Lower lobe of right lung (tissue), 2 donors: ENCODE results near the gene SIRT1. TPM values are rescaled to one million over a fixed set of nuclear protein-coding genes. Genes with fewer than 3 reads are reported as not detected.
"Not testable (repeated sequence)": the region's sequence is repeated elsewhere in the genome, so short reads cannot be mapped to it uniquely, and the experiment has no call there.

ENCODE experiments used
- ATAC-seq, 2 donors: fragments of 200-7000 bp; cut with Tn5 transposase; one replicate each; pipeline ENCODE4 v1.9.1; 2020 to 2022; ENCODE audit warnings: mild to moderate bottlenecking in 2 of 2, moderate library complexity in 2 of 2
- DNase-seq: peaks from one replicate; pipeline ENCODE4 v3.0.0-alpha.2; 2020
- H3K27ac ChIP-seq: fragments of 200-600 bp; one replicate; pipeline ENCODE4 v1.8.0; 2022
- H3K27me3 ChIP-seq: fragments of 200-600 bp; one replicate; pipeline ENCODE4 v1.8.0; 2022; ENCODE audit warnings: low read depth
- H3K36me3 ChIP-seq: fragments of 200-600 bp; one replicate; pipeline ENCODE4 v1.8.0; 2022; ENCODE audit warnings: mild to moderate bottlenecking
- H3K4me1 ChIP-seq: fragments of 200-600 bp; one replicate; pipeline ENCODE4 v1.8.0; 2022
- H3K4me3 ChIP-seq: fragments of 200-600 bp; one replicate; pipeline ENCODE4 v1.8.0; 2022; ENCODE audit warnings: mild to moderate bottlenecking
- H3K9me3 ChIP-seq: fragments of 200-600 bp; one replicate; pipeline ENCODE4 v1.8.0; 2022
- CTCF ChIP-seq: fragments of 200-600 bp; IDR thresholded peaks from one replicate; pipeline ENCODE4 v1.8.0; 2022; ENCODE audit warnings: antibody characterized with exemption, mild to moderate bottlenecking
- intact Hi-C: fragments of 100-400 bp; cut with DNase I; formaldehyde crosslinking; loops from one replicate; pipeline ENCODE4 v1.11.0; 2022
- total RNA-seq: library from RNA; stranded (reverse); fragmentation: NEBNext Ultra II Directional; extraction: Animal tissue kit (Norgen Biotek cat#: 25700); gene quantifications from one replicate; pipeline ENCODE4 v1.2.1, GENCODE V29; 2021
- donor health status: DM: no; HTN: yes; CAD: no; lungs with severe emphysema.

Gene SIRT1
- total RNA-seq, 1 donor from 2014 or later = 21.0 TPM

- no peak for TF ChIP-seq CTCF
- no peak for ATAC-seq
- intact Hi-C loops = no loop called here
These were observed 59.5 kb downstream of the SIRT1 start for GRCh38 chr10:67943917-67944316.

GRCh38 chr10:67955614-67956013 lies 71.2 kb downstream of the SIRT1 start:
- peaks cover 41% of the 10 kb centered on the region for H3K36me3 ChIP-seq
- no peaks in the 10 kb centered on the region for H3K27me3 ChIP-seq
- no peaks in the 10 kb centered on the region for H3K9me3 ChIP-seq
- H3K4me1 ChIP-seq = no peaks in the 10 kb centered on the region
- no peak for DNase-seq
- no peak for TF ChIP-seq CTCF
- intact Hi-C loops = no loop called here
- H3K4me3 ChIP-seq = no peak overlapping the region
- H3K27ac ChIP-seq = no peak overlapping the region
- no peak for ATAC-seq

More at GRCh38 chr10:67943917-67944316, 59.5 kb downstream of the SIRT1 start:
- Histone ChIP-seq H3K4me1 (no peaks in the 10 kb centered on the region), H3K27ac (no peak overlapping the region), H3K36me3 (peaks cover 68% of the 10 kb centered on the region), H3K27me3 (no peaks in the 10 kb centered on the region), H3K4me3 (no peak overlapping the region), H3K9me3 (no peaks in the 10 kb centered on the region)
- DNase-seq = no peak

GRCh38 chr10:67959839-67960476 lies 75.5 kb downstream of the SIRT1 start:
- no peak for DNase-seq
- peaks cover 29% of the 10 kb centered on the region for H3K36me3 ChIP-seq
- no peak overlapping the region for H3K27ac ChIP-seq
- ATAC-seq = no peak
- intact Hi-C loops = no loop called here
- H3K4me3 ChIP-seq = no peak overlapping the region
- H3K4me1 ChIP-seq = no peaks in the 10 kb centered on the region
- TF ChIP-seq CTCF = no peak
- H3K27me3 ChIP-seq = no peaks in the 10 kb centered on the region
- H3K9me3 ChIP-seq = no peaks in the 10 kb centered on the region

GRCh38 chr10:67965456-67965855 lies 81.0 kb downstream of the SIRT1 start:
- Histone ChIP-seq H3K4me3 (no peak overlapping the region), H3K27me3 (no peaks in the 10 kb centered on the region), H3K9me3 (peaks cover under 1% of the 10 kb centered on the region), H3K4me1 (peaks cover 4% of the 10 kb centered on the region), H3K36me3 (peaks cover 39% of the 10 kb centered on the region), H3K27ac (no peak overlapping the region)
- no peak for TF ChIP-seq CTCF
- ATAC-seq = no peak
- intact Hi-C loops = no loop called here
- no peak for DNase-seq

GRCh38 chr10:67966035-67966434 lies 81.6 kb downstream of the SIRT1 start:
- intact Hi-C loops = not testable (repeated sequence)

More at GRCh38 chr10:67966035-67966434, 81.6 kb downstream of the SIRT1 start:
- not testable (repeated sequence) for H3K4me3 ChIP-seq, H3K4me1 ChIP-seq, H3K27me3 ChIP-seq, H3K9me3 ChIP-seq, DNase-seq, H3K27ac ChIP-seq
- ATAC-seq = peak in 1 of 2 donors; percentile 51
- H3K36me3 ChIP-seq = peaks cover 33% of the 10 kb centered on the region

Other genes starting within 250 kb of the SIRT1 start
- not detected for gene CTNNA3, start 188.5 kb upstream of the SIRT1 start, total RNA-seq
- 1.5 TPM for gene DNAJC12, start 46.5 kb upstream of the SIRT1 start, total RNA-seq
- 63.6 TPM for gene HERC4, start 190.6 kb downstream of the SIRT1 start, total RNA-seq
- gene MYPN, start 224.8 kb downstream of the SIRT1 start, total RNA-seq = not detected